Tibial artery (tissue), 4 donors: ENCODE data around the gene HSPA8.

Experiments
- DNase-seq, 2 donors: peaks; one replicate each; pipeline ENCODE4 v3.0.0-alpha.2; 2019
- H3K27ac ChIP-seq, 2 donors: fragments of 200-600 bp; sonication (generic) in 1 of 2; 1 replicate in 1 of 2; 2 replicates in 1 of 2; pipeline ENCODE4 v1.5.1; 2018 to 2019; ENCODE audit warnings: mild to moderate bottlenecking in 1 of 2
- H3K27me3 ChIP-seq, 2 donors: fragments of 200-600 bp; sonication (generic) in 1 of 2; one replicate each; pipeline versions ENCODE4 v1.5.1 to v1.6.0; 2016 to 2019
- H3K36me3 ChIP-seq, 3 donors: fragments of 200-600 bp; sonication (generic) in 2 of 3; one replicate each; pipeline ENCODE4 v1.5.1; 2016 to 2019; ENCODE audit warnings: mild to moderate bottlenecking in 2 of 3
- H3K4me1 ChIP-seq, 4 donors: fragments of 200-600 bp; sonication (generic) in 2 of 4; 1 replicate in 3 of 4; 2 replicates in 1 of 4; pipeline ENCODE4 v1.5.1; 2016 to 2019
- H3K4me3 ChIP-seq, 2 donors: fragments of 200-600 bp; sonication (generic) in 1 of 2; 1 replicate in 1 of 2; 2 replicates in 1 of 2; pipeline ENCODE4 v1.5.1; 2018 to 2019; ENCODE audit warnings: mild to moderate bottlenecking in 2 of 2
- H3K9me3 ChIP-seq, 3 donors: fragments of 200-600 bp; sonication (generic) in 1 of 3; one replicate each; pipeline ENCODE4 v1.5.1; 2016 to 2019
- intact Hi-C: fragments of 100-400 bp; cut with DNase I; formaldehyde crosslinking; loops from one replicate; pipeline ENCODE4 v1.15.0; 2023; ENCODE audit warnings: low total_unique reads
- TF ChIP-seq, protein P1 (sequence below), 2 experiments: fragments of 200-600 bp in 1 of 2; fragments of 450-650 bp in 1 of 2; IDR thresholded peaks; one replicate each; pipeline ENCODE4 v1.5.1; 2017 to 2019; ENCODE audit warnings: antibody characterized with exemption in 2 of 2, mild to moderate bottlenecking in 1 of 2, moderate library complexity in 1 of 2

Gene HSPA8

DNA sequence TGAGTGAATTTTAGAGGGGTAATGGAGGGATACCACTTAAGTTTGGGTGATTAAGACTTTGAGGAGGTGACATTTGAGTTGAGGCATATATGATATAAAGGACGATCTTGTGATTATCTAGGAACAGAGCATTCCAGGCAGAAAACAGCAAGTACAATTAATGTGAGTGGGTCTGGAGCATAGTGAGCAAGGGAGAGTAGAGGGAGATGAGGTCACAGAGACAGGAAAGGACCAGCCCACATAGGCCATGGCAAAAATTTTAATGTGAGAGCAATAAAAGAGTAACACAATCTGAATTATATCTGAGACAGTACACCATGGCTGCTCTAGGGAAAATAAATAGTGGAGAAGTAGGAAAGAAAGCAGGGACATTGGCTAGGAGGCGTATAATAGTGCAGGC lies 14.5 kb upstream of the HSPA8 start:
- H3K27ac ChIP-seq: no peak overlapping the region
- H3K4me1 ChIP-seq: no peaks in the 10 kb centered on the region
- no peak for DNase-seq
- no peak overlapping the region for H3K4me3 ChIP-seq
- no peaks in the 10 kb centered on the region for H3K9me3 ChIP-seq
- H3K27me3 ChIP-seq: no peaks in the 10 kb centered on the region
- intact Hi-C loops: no loop called here
- H3K36me3 ChIP-seq: peaks cover 0 to 18% (median 9%) of the 10 kb centered on the region in 3 donors
- TF ChIP-seq, protein P1, sequence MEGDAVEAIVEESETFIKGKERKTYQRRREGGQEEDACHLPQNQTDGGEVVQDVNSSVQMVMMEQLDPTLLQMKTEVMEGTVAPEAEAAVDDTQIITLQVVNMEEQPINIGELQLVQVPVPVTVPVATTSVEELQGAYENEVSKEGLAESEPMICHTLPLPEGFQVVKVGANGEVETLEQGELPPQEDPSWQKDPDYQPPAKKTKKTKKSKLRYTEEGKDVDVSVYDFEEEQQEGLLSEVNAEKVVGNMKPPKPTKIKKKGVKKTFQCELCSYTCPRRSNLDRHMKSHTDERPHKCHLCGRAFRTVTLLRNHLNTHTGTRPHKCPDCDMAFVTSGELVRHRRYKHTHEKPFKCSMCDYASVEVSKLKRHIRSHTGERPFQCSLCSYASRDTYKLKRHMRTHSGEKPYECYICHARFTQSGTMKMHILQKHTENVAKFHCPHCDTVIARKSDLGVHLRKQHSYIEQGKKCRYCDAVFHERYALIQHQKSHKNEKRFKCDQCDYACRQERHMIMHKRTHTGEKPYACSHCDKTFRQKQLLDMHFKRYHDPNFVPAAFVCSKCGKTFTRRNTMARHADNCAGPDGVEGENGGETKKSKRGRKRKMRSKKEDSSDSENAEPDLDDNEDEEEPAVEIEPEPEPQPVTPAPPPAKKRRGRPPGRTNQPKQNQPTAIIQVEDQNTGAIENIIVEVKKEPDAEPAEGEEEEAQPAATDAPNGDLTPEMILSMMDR (IDR thresholded peaks at IDR 0.05): no peak

DNA sequence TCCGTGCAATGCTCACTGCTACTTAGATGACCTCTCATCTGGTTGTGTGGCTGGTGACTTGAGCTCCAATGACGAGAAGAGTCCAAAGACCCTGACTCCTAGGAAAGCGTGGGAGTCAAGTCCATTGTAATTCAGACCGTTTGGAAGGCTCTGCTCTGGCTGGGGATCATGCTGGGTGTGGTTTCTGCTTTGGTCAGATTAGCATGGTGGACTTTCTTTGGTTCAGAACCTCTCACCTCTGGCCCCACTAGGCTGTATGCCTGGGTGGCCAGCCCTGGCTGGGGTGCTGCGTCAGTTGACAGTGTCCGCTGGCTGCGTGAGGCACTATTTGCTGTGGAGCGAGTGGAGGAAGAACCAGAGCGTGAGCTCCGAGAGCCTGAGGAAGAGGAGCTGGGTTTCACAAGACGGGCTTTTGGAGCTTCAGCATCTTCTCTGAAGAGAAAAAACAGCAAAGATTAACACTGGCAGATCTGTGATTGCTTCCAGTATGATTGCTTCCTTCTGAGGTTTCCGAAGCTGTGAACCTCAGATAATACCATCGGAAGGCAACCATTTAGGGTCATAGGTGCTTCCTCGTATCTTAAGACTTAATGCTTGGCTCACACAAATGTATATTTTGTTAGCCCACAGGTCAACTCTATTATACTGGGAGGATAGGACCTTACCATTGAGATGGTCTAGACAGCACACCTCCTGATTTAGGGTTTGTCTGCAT lies 11.6 kb upstream of the HSPA8 start:
- intact Hi-C loops: no loop called here
- peaks cover 0 to 18% (median 9%) of the 10 kb centered on the region in 3 donors for H3K36me3 ChIP-seq
- H3K27me3 ChIP-seq: no peaks in the 10 kb centered on the region

DNA sequence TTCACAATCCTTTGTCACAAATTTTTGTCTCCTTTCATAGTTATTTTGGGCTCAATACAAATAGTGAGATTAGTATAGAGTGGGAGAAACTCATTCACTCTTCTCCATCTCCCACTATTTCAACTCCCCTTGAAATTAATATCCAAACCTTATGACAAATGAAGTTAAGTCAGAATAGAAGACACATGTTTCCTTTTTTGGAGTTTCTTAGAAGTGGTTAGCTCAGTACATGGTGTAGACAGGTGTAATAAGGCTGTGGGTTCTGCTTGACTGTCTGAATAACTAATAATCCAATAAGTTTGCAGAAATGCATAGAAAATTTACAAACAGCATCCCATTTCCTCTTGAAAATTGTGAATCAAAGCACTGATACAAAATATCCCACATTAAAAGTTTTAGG lies 10.8 kb upstream of the HSPA8 start:
- TF ChIP-seq, protein P1 (IDR thresholded peaks at IDR 0.05): no peak
- DNase-seq: no peak
- no peaks in the 10 kb centered on the region for H3K9me3 ChIP-seq
- H3K27ac ChIP-seq: no peak overlapping the region
- peaks cover 0 to 18% (median 9%) of the 10 kb centered on the region in 3 donors for H3K36me3 ChIP-seq
- no peaks in the 10 kb centered on the region for H3K27me3 ChIP-seq
- no peaks in the 10 kb centered on the region for H3K4me1 ChIP-seq
- intact Hi-C loops: no loop called here
- H3K4me3 ChIP-seq: no peak overlapping the region

More for the DNA sequence above, 11.6 kb upstream of the HSPA8 start:
- no peak for DNase-seq
- H3K9me3 ChIP-seq: no peaks in the 10 kb centered on the region
- H3K27ac ChIP-seq: no peak overlapping the region
- H3K4me1 ChIP-seq: no peaks in the 10 kb centered on the region
- TF ChIP-seq, protein P1 (IDR thresholded peaks at IDR 0.05): no peak
- no peak overlapping the region for H3K4me3 ChIP-seq

DNA sequence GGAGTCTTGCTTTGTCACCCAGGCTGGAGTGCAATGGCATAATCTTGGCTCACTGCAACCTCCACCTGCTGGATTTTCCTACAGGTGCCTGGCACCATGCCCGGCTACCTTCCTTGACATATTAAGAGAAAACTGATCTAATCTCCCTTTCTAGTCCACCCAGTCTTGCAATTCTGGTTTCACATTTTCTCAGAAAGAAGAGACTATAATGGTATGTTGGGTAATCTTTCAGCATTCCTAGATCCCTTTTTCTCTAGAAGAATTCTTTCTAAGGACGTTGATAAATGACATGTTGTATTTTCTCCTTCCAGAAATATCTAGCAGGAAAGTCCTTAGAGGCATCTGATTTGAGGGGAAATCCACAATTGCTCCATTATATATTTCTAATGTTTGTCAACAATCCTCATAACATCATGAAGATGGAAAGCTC lies 10.4 kb upstream of the HSPA8 start:
- no peak overlapping the region for H3K27ac ChIP-seq
- H3K4me1 ChIP-seq: no peaks in the 10 kb centered on the region
- H3K4me3 ChIP-seq: no peak overlapping the region
- H3K9me3 ChIP-seq: no peaks in the 10 kb centered on the region
- no peak for DNase-seq
- no peaks in the 10 kb centered on the region for H3K27me3 ChIP-seq
- TF ChIP-seq, protein P1 (IDR thresholded peaks at IDR 0.05): no peak
- intact Hi-C loops: no loop called here
- H3K36me3 ChIP-seq: peaks cover 0 to 18% (median 9%) of the 10 kb centered on the region in 3 donors

DNA sequence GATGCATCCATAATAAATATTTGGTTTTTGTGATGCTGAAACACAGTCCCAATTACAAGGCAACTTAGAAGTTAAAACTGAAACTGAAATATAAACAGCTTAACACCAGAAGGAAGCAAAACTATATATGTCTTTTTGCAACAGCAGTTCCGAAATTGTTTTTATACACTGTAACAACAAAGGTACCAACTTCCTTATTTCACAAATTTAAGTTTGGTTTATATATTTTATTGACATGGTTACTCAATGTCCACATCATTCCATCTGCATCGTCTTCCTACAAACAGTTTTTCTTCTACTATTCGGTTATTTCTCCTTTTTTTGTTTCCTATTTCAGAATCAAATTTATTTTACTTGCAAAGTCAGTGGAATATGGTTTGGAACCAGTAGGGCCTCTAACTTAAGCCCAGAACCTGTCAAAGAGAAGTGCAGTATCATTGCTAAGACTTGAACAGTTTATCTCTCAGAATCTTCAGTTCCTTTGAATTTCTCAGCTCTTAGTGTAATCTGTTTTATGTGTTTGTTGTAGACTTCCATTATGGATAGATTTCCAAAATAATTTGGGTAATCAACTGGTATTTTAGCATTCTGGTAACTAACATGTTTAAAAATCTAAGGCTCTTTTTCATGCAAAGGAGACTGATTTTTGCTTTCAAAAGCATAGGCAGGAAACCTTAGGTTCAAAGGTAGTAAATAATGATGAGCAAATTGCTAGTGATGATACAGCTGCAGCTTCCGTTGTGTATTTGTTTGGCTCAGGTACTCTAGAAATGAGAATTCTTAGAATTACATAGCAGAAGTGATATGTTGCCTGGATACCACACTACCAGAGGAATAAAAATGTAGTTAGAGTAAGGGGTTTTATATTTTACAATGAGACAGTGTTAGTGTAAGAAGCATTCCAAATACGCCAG lies 8.2 kb upstream of the HSPA8 start:
- intact Hi-C loops: no loop called here
- H3K27ac ChIP-seq: no peak overlapping the region
- peak overlapping the region in 1 of 2 donors; percentile 1 for H3K4me3 ChIP-seq
- TF ChIP-seq, protein P1 (IDR thresholded peaks at IDR 0.05): no peak
- peaks cover 0 to 18% (median 9%) of the 10 kb centered on the region in 3 donors for H3K36me3 ChIP-seq
- H3K9me3 ChIP-seq: no peaks in the 10 kb centered on the region
- H3K4me1 ChIP-seq: no peaks in the 10 kb centered on the region
- no peaks in the 10 kb centered on the region for H3K27me3 ChIP-seq
- DNase-seq: no peak
